Measurements from ENCODE around the gene STAMBPL1.

Gene STAMBPL1

GRCh38 chr10:88913788-88914187 lies 33.7 kb downstream of the STAMBPL1 start:
- TF ChIP-seq POU2F2 (IDR thresholded peaks at IDR 0.05; ENCODE audit: low read depth, low read length) (no peak), POLR2AphosphoS5 (IDR thresholded peaks at IDR 0.05; ENCODE audit: low read depth, low read length) (no peak), PAX5 (IDR thresholded peaks at IDR 0.05; ENCODE audit: insufficient read depth, low read length, severe bottlenecking) (no peak), TAF1 (IDR thresholded peaks at IDR 0.05; ENCODE audit: low read depth, low read length) (no peak), SPI1 (IDR thresholded peaks at IDR 0.05; ENCODE audit: low read depth, low read length) (no peak), POLR2A (IDR thresholded peaks at IDR 0.05; ENCODE audit: low read depth, low read length) (no peak)
- DNase-seq (ENCODE audit: insufficient read length, low spot score) (no peak), FAIRE-seq (no peak)

GRCh38 chr10:88915781-88916180 lies 35.7 kb downstream of the STAMBPL1 start:
- TF ChIP-seq PAX5 (IDR thresholded peaks at IDR 0.05; ENCODE audit: insufficient read depth, low read length, severe bottlenecking), result no peak
- no peak for TF ChIP-seq TAF1 (IDR thresholded peaks at IDR 0.05; ENCODE audit: low read depth, low read length)
- TF ChIP-seq SPI1 (IDR thresholded peaks at IDR 0.05; ENCODE audit: low read depth, low read length), result no peak
- TF ChIP-seq POLR2A (IDR thresholded peaks at IDR 0.05; ENCODE audit: low read depth, low read length), result no peak
- TF ChIP-seq POU2F2 (IDR thresholded peaks at IDR 0.05; ENCODE audit: low read depth, low read length), result no peak
- TF ChIP-seq POLR2AphosphoS5 (IDR thresholded peaks at IDR 0.05; ENCODE audit: low read depth, low read length), result no peak
- DNase-seq (ENCODE audit: insufficient read length, low spot score), result no peak
- no peak for FAIRE-seq

DNA sequence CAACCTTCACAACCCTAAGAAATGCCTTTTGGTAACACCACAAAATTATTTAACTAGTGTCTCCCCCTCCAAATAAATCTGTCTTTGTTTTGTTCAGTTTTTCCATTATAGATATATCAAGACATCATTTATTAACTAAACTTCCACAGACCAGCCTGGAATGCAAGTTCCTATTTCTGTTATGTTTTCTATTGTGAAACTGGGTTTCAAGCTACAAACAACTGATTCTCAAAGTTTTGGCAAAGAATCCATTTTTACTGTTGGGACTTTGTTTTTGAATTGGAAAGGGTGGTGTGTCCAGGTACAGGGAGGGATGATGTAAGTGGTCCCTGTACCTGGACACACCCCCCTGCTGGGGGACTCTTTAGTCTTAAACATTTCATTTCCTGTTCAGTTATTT lies 36.2 kb downstream of the STAMBPL1 start:
- no peak for TF ChIP-seq PAX5 (IDR thresholded peaks at IDR 0.05; ENCODE audit: insufficient read depth, low read length, severe bottlenecking)
- no peak for TF ChIP-seq POU2F2 (IDR thresholded peaks at IDR 0.05; ENCODE audit: low read depth, low read length)
- TF ChIP-seq POLR2A (IDR thresholded peaks at IDR 0.05; ENCODE audit: low read depth, low read length), result no peak
- no peak for TF ChIP-seq TAF1 (IDR thresholded peaks at IDR 0.05; ENCODE audit: low read depth, low read length)
- no peak for TF ChIP-seq POLR2AphosphoS5 (IDR thresholded peaks at IDR 0.05; ENCODE audit: low read depth, low read length)
- TF ChIP-seq SPI1 (IDR thresholded peaks at IDR 0.05; ENCODE audit: low read depth, low read length), result no peak
- FAIRE-seq (no peak), DNase-seq (ENCODE audit: insufficient read length, low spot score) (no peak)

DNA sequence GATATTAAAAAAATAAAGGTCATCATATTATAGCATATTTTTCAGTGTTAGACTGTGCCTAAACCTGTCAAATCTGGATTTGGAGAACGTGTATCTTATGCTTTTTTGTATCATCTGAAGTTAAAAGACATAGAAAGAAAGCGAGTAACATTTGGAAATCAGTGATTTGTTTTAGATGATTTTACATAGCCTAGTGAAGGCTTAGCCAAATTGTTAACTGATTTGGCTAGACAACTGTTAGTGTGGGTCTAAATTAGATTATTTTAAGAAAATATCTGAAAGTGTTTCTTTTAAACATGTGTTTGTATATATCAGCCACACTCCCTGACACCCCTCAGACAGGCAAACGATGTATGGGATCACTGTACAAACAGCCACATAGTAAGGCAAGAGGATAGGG lies 36.9 kb downstream of the STAMBPL1 start:
- no peak for DNase-seq (ENCODE audit: insufficient read length, low spot score)
- FAIRE-seq, result no peak
- TF ChIP-seq POLR2AphosphoS5 (IDR thresholded peaks at IDR 0.05; ENCODE audit: low read depth, low read length), result no peak
- no peak for TF ChIP-seq SPI1 (IDR thresholded peaks at IDR 0.05; ENCODE audit: low read depth, low read length)
- no peak for TF ChIP-seq POLR2A (IDR thresholded peaks at IDR 0.05; ENCODE audit: low read depth, low read length)
- TF ChIP-seq PAX5 (IDR thresholded peaks at IDR 0.05; ENCODE audit: insufficient read depth, low read length, severe bottlenecking), result no peak
- no peak for TF ChIP-seq POU2F2 (IDR thresholded peaks at IDR 0.05; ENCODE audit: low read depth, low read length)
- no peak for TF ChIP-seq TAF1 (IDR thresholded peaks at IDR 0.05; ENCODE audit: low read depth, low read length)

- no peak for TF ChIP-seq TAF1 (IDR thresholded peaks at IDR 0.05; ENCODE audit: low read depth, low read length)
- TF ChIP-seq POLR2AphosphoS5 (IDR thresholded peaks at IDR 0.05; ENCODE audit: low read depth, low read length), result no peak
- TF ChIP-seq PAX5 (IDR thresholded peaks at IDR 0.05; ENCODE audit: insufficient read depth, low read length, severe bottlenecking), result no peak
- TF ChIP-seq SPI1 (IDR thresholded peaks at IDR 0.05; ENCODE audit: low read depth, low read length), result no peak
- TF ChIP-seq POU2F2 (IDR thresholded peaks at IDR 0.05; ENCODE audit: low read depth, low read length), result no peak
- TF ChIP-seq POLR2A (IDR thresholded peaks at IDR 0.05; ENCODE audit: low read depth, low read length), result no peak
- DNase-seq (ENCODE audit: insufficient read length, low spot score) (no peak), FAIRE-seq (no peak)
Measured at GRCh38 chr10:88918191-88918905, 38.3 kb downstream of the STAMBPL1 start.

- TF ChIP-seq SPI1 (IDR thresholded peaks at IDR 0.05; ENCODE audit: low read depth, low read length) (no peak), POLR2A (IDR thresholded peaks at IDR 0.05; ENCODE audit: low read depth, low read length) (no peak), POU2F2 (IDR thresholded peaks at IDR 0.05; ENCODE audit: low read depth, low read length) (no peak), POLR2AphosphoS5 (IDR thresholded peaks at IDR 0.05; ENCODE audit: low read depth, low read length) (no peak), TAF1 (IDR thresholded peaks at IDR 0.05; ENCODE audit: low read depth, low read length) (no peak), PAX5 (IDR thresholded peaks at IDR 0.05; ENCODE audit: insufficient read depth, low read length, severe bottlenecking) (no peak)
- FAIRE-seq (peak; percentile 9), DNase-seq (ENCODE audit: insufficient read length, low spot score) (no peak)
Measured at GRCh38 chr10:88919041-88919440, 39.0 kb downstream of the STAMBPL1 start.

- FAIRE-seq (no peak), DNase-seq (ENCODE audit: insufficient read length, low spot score) (no peak)
- no peak for TF ChIP-seq PAX5 (IDR thresholded peaks at IDR 0.05; ENCODE audit: insufficient read depth, low read length, severe bottlenecking)
- TF ChIP-seq POLR2A (IDR thresholded peaks at IDR 0.05; ENCODE audit: low read depth, low read length), result no peak
- TF ChIP-seq POLR2AphosphoS5 (IDR thresholded peaks at IDR 0.05; ENCODE audit: low read depth, low read length), result no peak
- TF ChIP-seq SPI1 (IDR thresholded peaks at IDR 0.05; ENCODE audit: low read depth, low read length), result no peak
- no peak for TF ChIP-seq POU2F2 (IDR thresholded peaks at IDR 0.05; ENCODE audit: low read depth, low read length)
- no peak for TF ChIP-seq TAF1 (IDR thresholded peaks at IDR 0.05; ENCODE audit: low read depth, low read length)
Measured at GRCh38 chr10:88920198-88920597, 40.2 kb downstream of the STAMBPL1 start.

- DNase-seq (ENCODE audit: insufficient read length, low spot score) (no peak), FAIRE-seq (no peak)
- TF ChIP-seq POLR2AphosphoS5 (IDR thresholded peaks at IDR 0.05; ENCODE audit: low read depth, low read length), result no peak
- no peak for TF ChIP-seq SPI1 (IDR thresholded peaks at IDR 0.05; ENCODE audit: low read depth, low read length)
- TF ChIP-seq TAF1 (IDR thresholded peaks at IDR 0.05; ENCODE audit: low read depth, low read length), result no peak
- TF ChIP-seq POLR2A (IDR thresholded peaks at IDR 0.05; ENCODE audit: low read depth, low read length), result no peak
- TF ChIP-seq POU2F2 (IDR thresholded peaks at IDR 0.05; ENCODE audit: low read depth, low read length), result no peak
- TF ChIP-seq PAX5 (IDR thresholded peaks at IDR 0.05; ENCODE audit: insufficient read depth, low read length, severe bottlenecking), result no peak
Measured at GRCh38 chr10:88920986-88921593, 41.0 kb downstream of the STAMBPL1 start.

GRCh38 chr10:88922041-88922440 lies 42.0 kb downstream of the STAMBPL1 start:
- no peak for FAIRE-seq
- DNase-seq (ENCODE audit: insufficient read length, low spot score), result no peak
- TF ChIP-seq POLR2AphosphoS5 (IDR thresholded peaks at IDR 0.05; ENCODE audit: low read depth, low read length) (no peak), SPI1 (IDR thresholded peaks at IDR 0.05; ENCODE audit: low read depth, low read length) (no peak), POU2F2 (IDR thresholded peaks at IDR 0.05; ENCODE audit: low read depth, low read length) (no peak), POLR2A (IDR thresholded peaks at IDR 0.05; ENCODE audit: low read depth, low read length) (no peak), TAF1 (IDR thresholded peaks at IDR 0.05; ENCODE audit: low read depth, low read length) (no peak), PAX5 (IDR thresholded peaks at IDR 0.05; ENCODE audit: insufficient read depth, low read length, severe bottlenecking) (no peak)

All from GM12891 (cell line).